H9 (cell line): Measurements from ENCODE around the gene CUEDC2. TPM values are rescaled to one million over a fixed set of nuclear protein-coding genes. Genes with fewer than 3 reads are reported as not detected.

Experiments used
- DNase-seq: peaks from one replicate; pipeline ENCODE4 v3.0.0-alpha.2; 2017
- H2AFZ ChIP-seq: one replicate; pipeline ENCODE4 v1.6.1; 2013; ENCODE audit warnings: mild to moderate bottlenecking, low read length, control low read depth, moderate library complexity
- H2AK5ac ChIP-seq: 2 replicates; pipeline ENCODE4 v1.6.1; 2013; ENCODE audit warnings: low read length, control low read depth, mixed read lengths; ENCODE audit not compliant: insufficient read length
- H2BK120ac ChIP-seq: one replicate; pipeline ENCODE4 v1.6.1; 2013; ENCODE audit warnings: low read depth, mild to moderate bottlenecking, low read length, control low read depth, inconsistent platforms; ENCODE audit not compliant: poor library complexity, severe bottlenecking
- H2BK12ac ChIP-seq: 2 replicates; pipeline ENCODE4 v1.6.1; 2013; ENCODE audit warnings: low read length, control low read depth, mixed read lengths, low read depth; ENCODE audit not compliant: insufficient read length
- H2BK15ac ChIP-seq: 2 replicates; pipeline ENCODE4 v1.6.1; 2013; ENCODE audit warnings: low read depth, low read length, control low read depth
- H2BK20ac ChIP-seq: one replicate; pipeline ENCODE4 v1.6.1; 2013; ENCODE audit warnings: low read depth, mild to moderate bottlenecking, low read length, control low read depth, inconsistent platforms; ENCODE audit not compliant: poor library complexity, severe bottlenecking
- H2BK5ac ChIP-seq: 2 replicates; pipeline ENCODE4 v1.6.1; 2013; ENCODE audit warnings: low read length, control low read depth, mixed read lengths; ENCODE audit not compliant: insufficient read length
- H3K14ac ChIP-seq: 2 replicates; pipeline ENCODE4 v1.6.1; 2013; ENCODE audit warnings: low read length, control low read depth; ENCODE audit not compliant: insufficient read depth
- H3K18ac ChIP-seq: 2 replicates; pipeline ENCODE4 v1.6.1; 2013; ENCODE audit warnings: low read depth, mild to moderate bottlenecking, mixed read lengths, low read length, control low read depth; ENCODE audit not compliant: insufficient read length
- H3K23ac ChIP-seq: 2 replicates; pipeline ENCODE4 v1.6.1; 2013; ENCODE audit warnings: low read length, control low read depth, mixed read lengths, low read depth; ENCODE audit not compliant: insufficient read length
- H3K23me2 ChIP-seq: 2 replicates; pipeline ENCODE4 v1.6.1; 2013; ENCODE audit warnings: low read depth, mild to moderate bottlenecking, mixed read lengths, low read length, control low read depth; ENCODE audit not compliant: insufficient read length, poor library complexity, severe bottlenecking
- H3K27ac ChIP-seq: 2 replicates; pipeline ENCODE4 v1.5.1; 2013; ENCODE audit warnings: low read length, control low read depth, mixed read lengths, low read depth; ENCODE audit not compliant: insufficient read length
- H3K27me3 ChIP-seq: 2 replicates; pipeline ENCODE4 v1.6.1; 2013; ENCODE audit warnings: low read length, control low read depth, inconsistent platforms; ENCODE audit not compliant: insufficient read depth
- H3K4ac ChIP-seq: 2 replicates; pipeline ENCODE4 v1.6.1; 2013; ENCODE audit warnings: low read depth, mild to moderate bottlenecking, control low read depth, inconsistent platforms, low read length, moderate library complexity
- H3K4me1 ChIP-seq: 2 replicates; pipeline ENCODE4 v1.6.1; 2013; ENCODE audit warnings: low read length, control low read depth, inconsistent platforms; ENCODE audit not compliant: insufficient read depth
- H3K4me2 ChIP-seq: 2 replicates; pipeline ENCODE4 v1.6.1; 2013; ENCODE audit warnings: low read length, control low read depth, mixed read lengths; ENCODE audit not compliant: insufficient read length, insufficient read depth
- H3K56ac ChIP-seq: 2 replicates; pipeline ENCODE4 v1.6.1; 2013; ENCODE audit warnings: low read depth, mild to moderate bottlenecking, mixed read lengths, low read length, control low read depth; ENCODE audit not compliant: insufficient read length
- H3K79me1 ChIP-seq: 2 replicates; pipeline ENCODE4 v1.6.1; 2013; ENCODE audit warnings: low read depth, mild to moderate bottlenecking, moderate library complexity, low read length, control low read depth, inconsistent platforms; ENCODE audit not compliant: insufficient read depth, poor library complexity, severe bottlenecking
- H3K79me2 ChIP-seq: 2 replicates; pipeline ENCODE4 v1.6.1; 2013; ENCODE audit warnings: low read length, control low read depth, inconsistent platforms; ENCODE audit not compliant: insufficient read depth
- H3K9ac ChIP-seq: 2 replicates; pipeline ENCODE4 v1.6.1; 2013; ENCODE audit warnings: low read length, control low read depth, mixed read lengths; ENCODE audit not compliant: insufficient read length; ENCODE audit errors: extremely low read depth
- H3K9me3 ChIP-seq: one replicate; pipeline ENCODE4 v1.6.1; 2013; ENCODE audit warnings: low read depth, low read length, inconsistent platforms; ENCODE audit not compliant: control insufficient read depth
- H3T11ph ChIP-seq: one replicate; pipeline ENCODE4 v1.6.1; 2013; ENCODE audit warnings: mild to moderate bottlenecking, low read length, control low read depth, inconsistent platforms
- H4K20me1 ChIP-seq: one replicate; pipeline ENCODE4 v1.6.1; 2013; ENCODE audit not compliant: control insufficient read depth, insufficient read length, insufficient read depth
- H4K5ac ChIP-seq: 2 replicates; pipeline ENCODE4 v1.6.1; 2013; ENCODE audit warnings: low read depth, mild to moderate bottlenecking, mixed read lengths, low read length, control low read depth; ENCODE audit not compliant: insufficient read length
- H4K8ac ChIP-seq: replicated peaks from 2 replicates; pipeline ENCODE4 v1.6.1; 2013; ENCODE audit warnings: low read length, control low read depth, mixed read lengths, low read depth; ENCODE audit not compliant: insufficient read length
- H4K91ac ChIP-seq: 2 replicates; pipeline ENCODE4 v1.6.1; 2013; ENCODE audit warnings: low read depth, mild to moderate bottlenecking, moderate library complexity, mixed read lengths, low read length, control low read depth; ENCODE audit not compliant: insufficient read length
- H3K27ac Mint-ChIP-seq, 3 experiments: 2 replicates in 2 of 3; 3 replicates in 1 of 3; pipeline ENCODE4 v1.8.0; 2020 to 2021; ENCODE audit warnings: mixed read lengths in 3 of 3, mild to moderate bottlenecking in 1 of 3, moderate library complexity in 1 of 3
- H3K27me3 Mint-ChIP-seq: 2 replicates; pipeline ENCODE4 v1.8.0; 2021; ENCODE audit warnings: low read depth, mild to moderate bottlenecking, moderate library complexity, mixed read lengths
- H3K36me3 Mint-ChIP-seq, 3 experiments: 2 replicates in 2 of 3; 3 replicates in 1 of 3; pipeline ENCODE4 v1.8.0; 2020 to 2021; ENCODE audit warnings: low read depth in 3 of 3, mixed read lengths in 3 of 3; ENCODE audit not compliant: insufficient read depth in 1 of 3
- H3K4me1 Mint-ChIP-seq, 2 experiments: 2 replicates each; pipeline ENCODE4 v1.8.0; 2020; ENCODE audit warnings: mixed read lengths in 2 of 2
- H3K4me3 Mint-ChIP-seq, 2 experiments: 2 replicates in 1 of 2; 3 replicates in 1 of 2; pipeline ENCODE4 v1.8.0; 2020 to 2021; ENCODE audit warnings: mild to moderate bottlenecking in 2 of 2, mixed read lengths in 2 of 2, moderate library complexity in 1 of 2
- H3K9me3 Mint-ChIP-seq, 2 experiments: 2 replicates in 1 of 2; 3 replicates in 1 of 2; pipeline ENCODE4 v1.8.0; 2020; ENCODE audit warnings: mild to moderate bottlenecking in 2 of 2, mixed read lengths in 2 of 2, moderate library complexity in 1 of 2
- CTCF ChIP-seq: fragments of 200-600 bp; sonication (generic); conservative IDR thresholded peaks from 3 replicates; pipeline ENCODE4 v1.8.0; 2021; ENCODE audit warnings: antibody characterized with exemption, mild to moderate bottlenecking
- WGBS: extraction: QIAGEN DNeasy Blood & Tissue Kit; methylation state at CpG from one replicate; pipeline ENCODE4 v1.1.7; 2013; ENCODE audit warnings: missing lambda C conversion rate, low lambda C conversion rate, mixed read lengths; ENCODE audit not compliant: insufficient read length; ENCODE audit errors: extremely low coverage; 5-methylcytosine and 5-hydroxymethylcytosine counted together
- total RNA-seq: library from RNA; stranded (reverse); gene quantifications from 2 replicates; pipeline ENCODE4 v1.2.1, GENCODE V29; 2021

The CUEDC2 gene
- total RNA-seq, 1 experiment from 2014 or later, result 41.2 TPM

- Histone ChIP-seq H4K5ac (no peak overlapping the region), H4K20me1 (no peaks in the 10 kb centered on the region), H3K27ac (no peak overlapping the region), H3T11ph (no peak overlapping the region), H3K56ac (no peak overlapping the region), H3K23ac (no peak overlapping the region), H4K8ac (no peak overlapping the region), H3K79me2 (no peaks in the 10 kb centered on the region), H2BK5ac (no peak overlapping the region), H3K14ac (no peak overlapping the region), H3K4me2 (no peak overlapping the region), H3K23me2 (peaks cover 9% of the 10 kb centered on the region), H4K91ac (no peak overlapping the region), H2AK5ac (no peak overlapping the region), H3K4ac (no peak overlapping the region), H3K9me3 (no peaks in the 10 kb centered on the region), H2BK15ac (no peak overlapping the region), H3K79me1 (no peaks in the 10 kb centered on the region), H2BK20ac (no peak overlapping the region), H3K4me1 (no peaks in the 10 kb centered on the region), H3K18ac (no peak overlapping the region), H3K9ac (no peak overlapping the region), H2BK12ac (no peak overlapping the region), H2AFZ (no peak overlapping the region), H3K27me3 (peaks cover 12% of the 10 kb centered on the region; the same call in 1 of the 2 replicates), H2BK120ac (no peak overlapping the region)
- Mint-ChIP-seq H3K4me3 (no peak overlapping the region), H3K4me1 (peaks cover 9 to 22% of the 10 kb centered on the region in 2 experiments), H3K27me3 (peaks cover 28% of the 10 kb centered on the region), H3K36me3 (peaks cover 1 to 3% (median 1%) of the 10 kb centered on the region in 3 experiments; a peak in 4 of 7 replicates), H3K9me3 (no peaks in the 10 kb centered on the region; a peak in 1 of 5 replicates), H3K27ac (no peak overlapping the region)
- no peak for TF ChIP-seq CTCF
- no peak for DNase-seq
- no CpG with 5 or more reads among the region's 8 CpGs for WGBS
Observed at GRCh38 chr10:102429468-102429867, 2.9 kb downstream of the CUEDC2 start.
